ENCODE measurements around the gene SLC12A9. TPM values are rescaled to one million over a fixed set of nuclear protein-coding genes. Genes with fewer than 3 reads are reported as not detected.

The SLC12A9 gene
- total RNA-seq, 1 experiment from 2014 or later: 24.6 TPM

DNA sequence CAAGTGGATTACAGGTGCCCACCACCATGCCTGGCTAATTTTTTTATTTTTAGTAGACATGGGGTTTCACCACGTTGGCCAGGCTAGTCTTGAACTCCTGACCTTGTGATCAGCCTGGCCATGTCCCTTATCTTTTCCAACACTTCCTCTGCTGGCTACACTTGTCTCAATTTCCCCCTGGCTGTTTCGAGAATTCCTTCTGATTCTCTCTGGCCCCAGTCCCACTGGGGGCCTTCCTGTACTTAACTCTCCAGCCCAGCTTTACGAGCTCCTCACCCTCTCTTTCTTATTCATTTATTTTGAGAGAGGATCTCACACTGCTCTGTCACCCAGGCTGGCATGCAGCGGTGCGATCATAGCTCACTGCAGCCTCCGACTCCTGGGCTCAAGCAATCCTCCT is 33.7 kb upstream of the SLC12A9 start (continued):
- TF ChIP-seq REST (IDR thresholded peaks at IDR 0.05; ENCODE audit: low read depth) (no peak), ATF3 (IDR thresholded peaks at IDR 0.05) (no peak)

- Histone ChIP-seq H3K36me3 (ENCODE audit: control insufficient read depth in 1 of 2, insufficient read depth in 2 of 2, low read length in 2 of 2) (peaks cover 35 to 38% of the 10 kb centered on the region in 2 experiments; a peak in 3 of 4 replicates), H3K27ac (ENCODE audit: low read depth, low read length) (no peak overlapping the region), H3K4me3 (replicated peaks in 1 of 2; ENCODE audit: low read depth in 1 of 2, low read length in 2 of 2) (no peak overlapping the region), H3K4me2 (ENCODE audit: low read length) (no peak overlapping the region), H3K9ac (ENCODE audit: low read length) (no peak overlapping the region), H2AFZ (ENCODE audit: low read depth, low read length, poor library complexity, severe bottlenecking) (no peak overlapping the region), H3K27me3 (ENCODE audit: insufficient read depth, low read length) (no peaks in the 10 kb centered on the region), H3K4me1 (ENCODE audit: control insufficient read depth in 1 of 2, insufficient read depth in 2 of 2, low read length in 2 of 2) (no peaks in the 10 kb centered on the region), H3K79me2 (ENCODE audit: insufficient read depth, low read length) (peaks cover 8% of the 10 kb centered on the region; the same call in 1 of the 2 replicates), H3K9me3 (ENCODE audit: control insufficient read depth in 1 of 2, insufficient read depth in 1 of 2, low read depth in 1 of 2, low read length in 2 of 2) (no peaks in the 10 kb centered on the region), H4K20me1 (ENCODE audit: insufficient read depth) (no peaks in the 10 kb centered on the region), H3K9me2 (ENCODE audit: insufficient read depth) (no peaks in the 10 kb centered on the region)
- intact Hi-C loops (cut with micrococcal nuclease): no loop called here
- no TSS peak for BruUV-seq (replicated peaks)
- no peak for ATAC-seq
- POLR2A ChIA-PET: no interaction called here
- DNase-seq (ENCODE audit: low read depth, low spot score): no peak
- RAD21 ChIA-PET (ENCODE audit: low non-redundant PET in 1 of 2, low total read pairs in 2 of 2, uncharacterized antibody in 2 of 2, unreplicated experiment in 2 of 2): no interaction called here
- CTCF ChIA-PET: no interaction called here
- TF ChIP-seq ZNF274 (IDR thresholded peaks at IDR 0.05; ENCODE audit: low read depth, low read length) (no peak), ZFX (IDR thresholded peaks at IDR 0.05) (no peak), CEBPB (IDR thresholded peaks at IDR 0.05; ENCODE audit: low read depth) (no peak), CBX3 (IDR thresholded peaks at IDR 0.05; ENCODE audit: low read depth) (no peak), FOSL1 (IDR thresholded peaks at IDR 0.05; ENCODE audit: low read depth) (no peak), YY1 (IDR thresholded peaks at IDR 0.05; ENCODE audit: extremely low read depth, insufficient replicate concordance, low read depth, low read length) (no peak), CTCF (IDR thresholded peaks at IDR 0.05 in 2 of 3, conservative IDR thresholded peaks at IDR 0.05 in 1 of 3; ENCODE audit: borderline replicate concordance in 1 of 3, insufficient read depth in 1 of 3, low read depth in 2 of 3, low read length in 2 of 3) (no peak), SP1 (IDR thresholded peaks at IDR 0.05; ENCODE audit: low read depth) (no peak), POLR2A (IDR thresholded peaks at IDR 0.05; ENCODE audit: borderline replicate concordance, extremely low read depth, insufficient read depth, insufficient read length) (no peak), TCF7L2 (IDR thresholded peaks at IDR 0.05; ENCODE audit: borderline replicate concordance, extremely low read depth, insufficient read depth, insufficient read length) (no peak), SRF (IDR thresholded peaks at IDR 0.05; ENCODE audit: low read depth) (no peak), RAD21 (IDR thresholded peaks at IDR 0.05; ENCODE audit: low read depth) (no peak), EZH2phosphoT487 (IDR thresholded peaks at IDR 0.05; ENCODE audit: borderline replicate concordance) (no peak), EGR1 (IDR thresholded peaks at IDR 0.05; ENCODE audit: low read depth) (no peak), JUND (IDR thresholded peaks at IDR 0.05) (no peak), SIN3A (IDR thresholded peaks at IDR 0.05; ENCODE audit: low read depth) (no peak)
- TF ChIP-seq, protein P1, sequence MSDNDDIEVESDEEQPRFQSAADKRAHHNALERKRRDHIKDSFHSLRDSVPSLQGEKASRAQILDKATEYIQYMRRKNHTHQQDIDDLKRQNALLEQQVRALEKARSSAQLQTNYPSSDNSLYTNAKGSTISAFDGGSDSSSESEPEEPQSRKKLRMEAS (IDR thresholded peaks at IDR 0.05): no peak
- TF ChIP-seq, protein P2, sequence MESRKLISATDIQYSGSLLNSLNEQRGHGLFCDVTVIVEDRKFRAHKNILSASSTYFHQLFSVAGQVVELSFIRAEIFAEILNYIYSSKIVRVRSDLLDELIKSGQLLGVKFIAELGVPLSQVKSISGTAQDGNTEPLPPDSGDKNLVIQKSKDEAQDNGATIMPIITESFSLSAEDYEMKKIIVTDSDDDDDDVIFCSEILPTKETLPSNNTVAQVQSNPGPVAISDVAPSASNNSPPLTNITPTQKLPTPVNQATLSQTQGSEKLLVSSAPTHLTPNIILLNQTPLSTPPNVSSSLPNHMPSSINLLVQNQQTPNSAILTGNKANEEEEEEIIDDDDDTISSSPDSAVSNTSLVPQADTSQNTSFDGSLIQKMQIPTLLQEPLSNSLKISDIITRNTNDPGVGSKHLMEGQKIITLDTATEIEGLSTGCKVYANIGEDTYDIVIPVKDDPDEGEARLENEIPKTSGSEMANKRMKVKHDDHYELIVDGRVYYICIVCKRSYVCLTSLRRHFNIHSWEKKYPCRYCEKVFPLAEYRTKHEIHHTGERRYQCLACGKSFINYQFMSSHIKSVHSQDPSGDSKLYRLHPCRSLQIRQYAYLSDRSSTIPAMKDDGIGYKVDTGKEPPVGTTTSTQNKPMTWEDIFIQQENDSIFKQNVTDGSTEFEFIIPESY (IDR thresholded peaks at IDR 0.05; ENCODE audit: extremely low read depth, insufficient replicate concordance, low read length): no peak
Observed at GRCh38 chr7:100819586-100819985, 32.9 kb upstream of the SLC12A9 start.
